Renal pelvis (tissue), 12 donors: Measurements from ENCODE around the gene TNNT1. TPM values are rescaled to one million over a fixed set of nuclear protein-coding genes. Genes with fewer than 3 reads are reported as not detected.
A peak's percentile ranks its signal among the peaks of the same experiment; 100 is the strongest.

Experiments
- DNase-seq: peaks from one replicate; pipeline ENCODE4 v3.0.0-alpha.2; 2013
- long read RNA-seq, 16 experiments: transcript quantifications; one replicate each; lab custom pipeline, GENCODE V29; 2026
- polyA plus RNA-seq, 3 donors: library from polyadenylated mRNA; unstranded; fragments of 120-200 nt; gene quantifications; one replicate each; pipeline ENCODE4 v1.2.1, GENCODE V29; 2013; ENCODE audit not compliant: insufficient read length in 3 of 3

The TNNT1 gene
- 1 to 10 TPM; 4.6 to 6.7 (median 5.3) TPM for polyA plus RNA-seq
- long read RNA-seq, donor 1, partial matches to known transcripts, result 0 of 1 reads
- long read RNA-seq, donor 1, other reads (novel, unspliced or antisense), result 0 of 1 reads
- long read RNA-seq, donor 2, result 0 reads
- long read RNA-seq, donor 3, partial matches to known transcripts, result 0 of 1 reads
- long read RNA-seq, donor 3, other reads (novel, unspliced or antisense), result 0 of 1 reads
- long read RNA-seq, donor 4, partial matches to known transcripts, result 0 of 2 reads
- long read RNA-seq, donor 4, other reads (novel, unspliced or antisense), result 0 of 2 reads
- long read RNA-seq, donor 5, partial matches to known transcripts, result 0 of 1 reads
- long read RNA-seq, donor 5, other reads (novel, unspliced or antisense), result 0 of 1 reads
- long read RNA-seq, donor 6, partial matches to known transcripts, result 0 of 1 reads
- long read RNA-seq, donor 6, other reads (novel, unspliced or antisense), result 0 of 1 reads
- long read RNA-seq, donor 7, result 0 reads
- long read RNA-seq, donor 8, result 0 reads
- long read RNA-seq, donor 9, partial matches to known transcripts, result 0 of 1 reads
- long read RNA-seq, donor 9, other reads (novel, unspliced or antisense), result 0 of 1 reads
- long read RNA-seq, donor 10, partial matches to known transcripts, result 0 of 1 reads
- long read RNA-seq, donor 10, other reads (novel, unspliced or antisense), result 0 of 1 reads
- long read RNA-seq, donor 11, partial matches to known transcripts, result 0 of 1 reads
- long read RNA-seq, donor 11, other reads (novel, unspliced or antisense), result 0 of 1 reads
- long read RNA-seq, donor 12, result 0 reads
- long read RNA-seq, donor 13, result 0 reads
- long read RNA-seq, donor 14, result 0 reads
- long read RNA-seq, donor 15, partial matches to known transcripts, result 0 of 1 reads
- long read RNA-seq, donor 15, other reads (novel, unspliced or antisense), result 0 of 1 reads
- long read RNA-seq, donor 16, partial matches to known transcripts, result 0 of 1 reads
- long read RNA-seq, donor 16, other reads (novel, unspliced or antisense), result 0 of 1 reads

DNA sequence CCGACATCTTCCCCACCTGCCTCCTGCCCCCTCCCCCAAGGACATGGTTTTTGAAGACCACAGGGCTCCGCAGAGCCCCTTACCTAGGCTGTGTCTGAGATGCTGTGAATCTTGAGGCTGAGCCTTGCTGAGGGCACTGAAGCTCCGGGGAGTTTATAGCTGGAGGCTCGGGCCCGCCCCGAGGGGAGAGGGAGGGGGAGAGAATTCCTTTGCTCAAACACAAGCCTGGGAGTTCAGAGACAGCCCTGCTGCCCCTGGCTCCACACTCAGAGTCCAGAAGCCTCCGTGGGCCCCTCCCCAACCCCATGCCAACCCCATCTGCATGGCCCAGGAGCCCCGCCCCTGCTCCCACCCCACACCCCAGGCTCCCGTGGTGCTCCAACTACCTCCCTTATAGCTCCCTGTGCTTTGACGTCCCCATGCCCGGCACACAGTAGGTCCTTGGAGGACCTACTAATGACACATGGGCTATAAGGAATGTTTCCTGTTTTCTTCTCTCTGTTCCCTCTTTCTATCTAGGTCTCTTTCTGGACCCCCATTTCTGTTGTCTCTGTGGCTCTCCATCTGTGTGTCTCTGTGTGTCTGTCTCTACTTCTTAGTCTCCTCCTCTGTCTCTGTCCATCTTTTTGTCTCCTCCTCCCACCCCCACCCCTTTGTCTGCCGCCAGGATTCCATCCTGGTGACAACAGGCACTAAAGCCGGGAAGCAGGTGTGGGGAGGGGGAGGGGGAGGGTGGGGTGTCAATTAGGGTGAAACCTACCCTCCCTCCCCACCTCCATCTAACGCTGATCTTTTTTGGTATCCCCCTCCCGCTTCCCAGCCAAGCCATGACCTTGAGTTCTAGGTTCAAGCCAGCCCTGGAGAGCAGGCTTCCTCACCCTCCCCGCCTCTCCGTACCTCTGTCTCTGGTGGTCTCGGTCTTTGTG, at the start of gene TNNT1:
Gene TNNT1, minus strand, starts transcription at position 129 of the 926 bp plus-strand sequence. CDS start 2,049 bp downstream, outside the sequence.
- no peak for DNase-seq

GRCh38 chr19:55198651-55199050, 49.6 kb upstream of the TNNT1 start:
- no peak for DNase-seq

- no peak for DNase-seq
Measured at GRCh38 chr19:55197528-55197927, 48.5 kb upstream of the TNNT1 start.

- DNase-seq, result no peak
Measured at GRCh38 chr19:55196803-55197202, 47.8 kb upstream of the TNNT1 start.

GRCh38 chr19:55193481-55193880, 44.5 kb upstream of the TNNT1 start:
- DNase-seq, result no peak

DNA sequence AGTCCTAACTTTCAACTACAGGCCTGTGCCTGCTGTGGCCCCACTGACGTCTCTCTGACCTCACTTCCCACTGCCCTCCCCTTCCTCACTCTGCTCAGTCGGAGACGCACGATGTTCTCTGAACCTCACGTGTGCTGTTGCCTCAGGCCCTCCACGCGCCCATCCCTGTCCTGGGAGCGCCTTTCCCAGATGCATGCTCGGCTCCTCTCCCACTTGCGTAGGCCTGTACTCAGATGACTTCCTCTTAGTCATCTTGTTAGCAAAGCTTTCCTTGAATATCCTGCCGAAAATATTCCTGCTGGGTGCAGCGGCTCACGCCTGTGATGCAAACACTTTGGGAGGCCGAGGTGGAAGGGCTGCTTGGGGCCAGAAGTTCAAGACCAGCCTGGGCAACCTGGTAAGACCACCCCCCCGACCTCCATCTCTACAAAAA, 40.4 kb upstream of the TNNT1 start:
- no peak for DNase-seq

- no peak for DNase-seq
Measured at GRCh38 chr19:55188625-55189024, 39.6 kb upstream of the TNNT1 start.

DNA sequence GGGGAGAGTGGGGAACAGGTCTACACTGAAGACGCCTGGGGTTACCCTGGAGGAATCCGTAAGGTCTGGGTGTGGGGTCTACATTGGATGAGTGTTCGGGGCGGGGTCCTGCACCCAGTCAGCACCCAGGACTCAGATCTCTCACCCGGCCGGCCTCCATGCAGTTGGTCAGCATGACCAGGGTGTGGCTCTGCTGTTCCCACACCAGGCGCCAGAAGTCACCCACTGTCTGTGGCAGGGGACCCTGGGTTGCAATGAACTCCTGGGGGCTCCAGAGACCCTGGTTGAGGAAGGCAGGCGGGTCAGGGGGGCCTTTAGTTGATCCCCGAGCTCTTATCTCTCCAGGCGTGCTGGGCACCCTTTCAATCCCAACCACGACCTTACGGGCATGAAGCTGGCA, 37.1 kb upstream of the TNNT1 start:
- DNase-seq, result no peak

GRCh38 chr19:55181740-55182139, 32.7 kb upstream of the TNNT1 start:
- no peak for DNase-seq

GRCh38 chr19:55179606-55180484, 30.8 kb upstream of the TNNT1 start, which contains the start of gene SYT5:
SYT5 (minus strand) TSS chr19:55180289; CDS start chr19:55179041, 1,248 bp downstream.
- DNase-seq, result no peak

DNA sequence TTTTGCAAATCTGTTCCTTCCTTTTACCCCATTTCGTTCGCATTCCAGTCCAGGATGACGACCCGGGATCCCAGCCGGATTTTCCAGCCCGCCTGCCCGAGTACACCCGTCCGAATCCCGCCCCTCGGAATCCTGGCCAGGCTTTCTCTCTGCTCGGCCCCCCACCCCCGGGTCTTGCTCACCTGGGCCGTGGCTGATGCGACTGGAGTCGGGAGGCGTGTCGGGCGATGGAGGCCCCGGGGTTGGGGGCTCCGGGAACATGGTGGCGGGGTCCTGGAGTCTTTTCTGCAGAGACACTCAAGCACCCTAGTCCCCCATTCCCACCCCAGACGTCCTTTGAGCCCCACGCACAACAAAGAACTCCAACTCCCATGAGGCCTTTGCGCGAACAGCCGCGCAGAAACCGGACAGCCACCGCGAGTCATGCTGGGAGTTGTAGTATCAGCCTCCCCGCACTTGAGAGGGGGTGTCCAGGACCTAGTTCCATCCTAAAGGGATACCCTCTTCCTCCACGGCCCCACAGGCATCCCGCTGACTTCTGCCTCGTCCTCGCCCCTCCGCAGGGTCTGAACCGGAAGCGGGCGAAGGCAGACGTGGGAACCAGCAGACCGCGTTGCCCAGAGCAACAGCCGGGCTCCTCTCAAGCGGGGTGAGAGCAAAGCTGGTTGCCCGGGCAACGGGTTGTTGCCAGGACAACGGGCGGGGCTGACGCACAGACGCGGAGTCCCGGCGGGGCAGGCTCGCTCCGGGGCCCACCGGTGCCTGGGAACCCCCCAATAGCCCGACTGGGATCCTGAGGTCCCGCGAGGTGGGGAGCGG, 30.0 kb upstream of the TNNT1 start:
- peak; percentile 79 for DNase-seq

- no peak for DNase-seq
Measured at GRCh38 chr19:55176076-55176475, 27.1 kb upstream of the TNNT1 start.

GRCh38 chr19:55175117-55175867, 26.3 kb upstream of the TNNT1 start:
- DNase-seq, result no peak

- no peak for DNase-seq
Measured at GRCh38 chr19:55174425-55175116, 25.6 kb upstream of the TNNT1 start.

- no peak for DNase-seq
Measured at GRCh38 chr19:55173714-55174409, 24.9 kb upstream of the TNNT1 start.

GRCh38 chr19:55173186-55173713, 24.2 kb upstream of the TNNT1 start:
- no peak for DNase-seq

GRCh38 chr19:55172741-55173140, 23.7 kb upstream of the TNNT1 start:
- DNase-seq, result no peak
